Natural killer cell (primary cell): ENCODE data around the gene PEX12. TPM values are rescaled to one million over a fixed set of nuclear protein-coding genes. Genes with fewer than 3 reads are reported as not detected.

ENCODE experiments used
- ATAC-seq, 3 donors: fragments of 150-1000 bp in 2 of 3; fragments of 200-7000 bp in 1 of 3; cut with Tn5 transposase; 1 replicate in 1 of 3; 2 replicates in 2 of 3; pipeline ENCODE4 v1.10.0; 2021; ENCODE audit warnings: mild to moderate bottlenecking in 2 of 3, moderate library complexity in 2 of 3
- DNase-seq, 2 donors: peaks; one replicate each; pipeline versions ENCODE4 v3.0.0 to v3.0.0-alpha.2; 2013 to 2021; ENCODE audit warnings: mixed read lengths in 1 of 2
- H3K27ac ChIP-seq: one replicate; pipeline ENCODE4 v1.5.1; 2013; ENCODE audit warnings: mild to moderate bottlenecking, low read length
- H3K27me3 ChIP-seq: one replicate; pipeline ENCODE4 v1.6.1; 2013; ENCODE audit warnings: low read length; ENCODE audit not compliant: control insufficient read depth, insufficient read depth
- H3K36me3 ChIP-seq: one replicate; pipeline ENCODE4 v1.6.1; 2013; ENCODE audit warnings: low read length; ENCODE audit not compliant: control insufficient read depth, insufficient read depth
- H3K4me1 ChIP-seq: one replicate; pipeline ENCODE4 v1.6.1; 2013; ENCODE audit warnings: low read length; ENCODE audit not compliant: control insufficient read depth, insufficient read depth
- H3K4me3 ChIP-seq: one replicate; pipeline ENCODE4 v1.5.1; 2013; ENCODE audit warnings: low read length
- H3K9me3 ChIP-seq: one replicate; pipeline ENCODE4 v1.6.1; 2013; ENCODE audit warnings: low read length; ENCODE audit not compliant: control insufficient read depth, insufficient read depth
- H3K27ac Mint-ChIP-seq, 2 donors: one replicate each; pipeline ENCODE4 v1.8.0; 2022; ENCODE audit warnings: mild to moderate bottlenecking in 2 of 2, mixed read lengths in 2 of 2, moderate library complexity in 1 of 2
- H3K27me3 Mint-ChIP-seq, 2 donors: one replicate each; pipeline ENCODE4 v1.8.0; 2022; ENCODE audit warnings: low read depth in 2 of 2, mixed read lengths in 2 of 2
- H3K36me3 Mint-ChIP-seq: one replicate; pipeline ENCODE4 v1.8.0; 2022; ENCODE audit warnings: mixed read lengths
- H3K4me1 Mint-ChIP-seq, 2 donors: one replicate each; pipeline ENCODE4 v1.8.0; 2022; ENCODE audit warnings: mixed read lengths in 2 of 2
- H3K4me3 Mint-ChIP-seq: one replicate; pipeline ENCODE4 v1.8.0; 2022; ENCODE audit warnings: mild to moderate bottlenecking, moderate library complexity, mixed read lengths
- H3K9me3 Mint-ChIP-seq, 2 donors: one replicate each; pipeline ENCODE4 v1.8.0; 2022; ENCODE audit warnings: mixed read lengths in 2 of 2
- WGBS: methylation state at CpG from one replicate; pipeline ENCODE4 v1.1.7; 2013; ENCODE audit warnings: missing lambda C conversion rate; ENCODE audit not compliant: insufficient coverage; 5-methylcytosine and 5-hydroxymethylcytosine counted together
- intact Hi-C: fragments of 100-400 bp; cut with micrococcal nuclease; formaldehyde crosslinking; loops from one replicate; pipeline ENCODE4 v1.14.2; 2022
- total RNA-seq, 4 donors: library from RNA; stranded (reverse); fragments of 120-200 nt in 1 of 4; gene quantifications; one replicate each; pipeline versions ENCODE4 v1.2.3 to v1.2.4, GENCODE V29; 2013 to 2022
- TF ChIP-seq, protein P1 (sequence below): fragments of 200-600 bp; IDR thresholded peaks from one replicate; pipeline ENCODE4 v1.8.0; 2022; ENCODE audit warnings: antibody characterized with exemption

Gene PEX12
- total RNA-seq, 3 donors from 2014 or later (not counting 1 experiment from before 2014, with no cell fraction given), result 2.5 to 3.0 (median 2.9) TPM

DNA sequence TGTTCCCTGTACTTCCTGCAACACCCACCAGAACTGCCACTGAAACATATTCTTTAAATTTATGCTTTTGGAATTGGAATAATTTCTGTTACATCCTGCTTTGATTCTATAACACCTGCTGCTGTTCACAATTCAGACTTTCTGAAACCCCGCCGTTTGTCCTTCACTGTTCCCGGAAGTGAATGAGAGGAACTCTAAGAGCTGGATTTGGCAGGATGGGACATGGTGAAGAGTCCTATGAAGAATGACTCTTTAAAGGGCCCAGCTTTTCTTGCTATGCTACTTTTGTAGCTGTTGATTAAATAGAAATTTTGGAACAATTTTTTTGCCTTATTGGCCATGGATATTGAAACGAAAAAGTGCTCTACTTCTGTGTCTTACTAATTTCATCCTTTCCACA, 17.7 kb upstream of the PEX12 start:
- Histone ChIP-seq H3K27me3 (no peaks in the 10 kb centered on the region), H3K4me3 (no peak overlapping the region), H3K36me3 (peaks cover 62% of the 10 kb centered on the region), H3K4me1 (no peaks in the 10 kb centered on the region), H3K9me3 (no peaks in the 10 kb centered on the region), H3K27ac (no peak overlapping the region)
- intact Hi-C loops, result no loop called here
- Mint-ChIP-seq H3K36me3 (peaks cover 33% of the 10 kb centered on the region), H3K27me3 (no peaks in the 10 kb centered on the region), H3K4me3 (no peak overlapping the region), H3K9me3 (no peaks in the 10 kb centered on the region), H3K4me1 (peaks cover 0 to 4% of the 10 kb centered on the region in 2 donors), H3K27ac (peak overlapping the region in 1 of 2 donors; percentile 1)
- WGBS, result 100% methylated on average over 3 of the region's 4 CpGs
- TF ChIP-seq, protein P1, sequence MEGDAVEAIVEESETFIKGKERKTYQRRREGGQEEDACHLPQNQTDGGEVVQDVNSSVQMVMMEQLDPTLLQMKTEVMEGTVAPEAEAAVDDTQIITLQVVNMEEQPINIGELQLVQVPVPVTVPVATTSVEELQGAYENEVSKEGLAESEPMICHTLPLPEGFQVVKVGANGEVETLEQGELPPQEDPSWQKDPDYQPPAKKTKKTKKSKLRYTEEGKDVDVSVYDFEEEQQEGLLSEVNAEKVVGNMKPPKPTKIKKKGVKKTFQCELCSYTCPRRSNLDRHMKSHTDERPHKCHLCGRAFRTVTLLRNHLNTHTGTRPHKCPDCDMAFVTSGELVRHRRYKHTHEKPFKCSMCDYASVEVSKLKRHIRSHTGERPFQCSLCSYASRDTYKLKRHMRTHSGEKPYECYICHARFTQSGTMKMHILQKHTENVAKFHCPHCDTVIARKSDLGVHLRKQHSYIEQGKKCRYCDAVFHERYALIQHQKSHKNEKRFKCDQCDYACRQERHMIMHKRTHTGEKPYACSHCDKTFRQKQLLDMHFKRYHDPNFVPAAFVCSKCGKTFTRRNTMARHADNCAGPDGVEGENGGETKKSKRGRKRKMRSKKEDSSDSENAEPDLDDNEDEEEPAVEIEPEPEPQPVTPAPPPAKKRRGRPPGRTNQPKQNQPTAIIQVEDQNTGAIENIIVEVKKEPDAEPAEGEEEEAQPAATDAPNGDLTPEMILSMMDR, result no peak
- DNase-seq, result no peak
- ATAC-seq, result no peak

DNA sequence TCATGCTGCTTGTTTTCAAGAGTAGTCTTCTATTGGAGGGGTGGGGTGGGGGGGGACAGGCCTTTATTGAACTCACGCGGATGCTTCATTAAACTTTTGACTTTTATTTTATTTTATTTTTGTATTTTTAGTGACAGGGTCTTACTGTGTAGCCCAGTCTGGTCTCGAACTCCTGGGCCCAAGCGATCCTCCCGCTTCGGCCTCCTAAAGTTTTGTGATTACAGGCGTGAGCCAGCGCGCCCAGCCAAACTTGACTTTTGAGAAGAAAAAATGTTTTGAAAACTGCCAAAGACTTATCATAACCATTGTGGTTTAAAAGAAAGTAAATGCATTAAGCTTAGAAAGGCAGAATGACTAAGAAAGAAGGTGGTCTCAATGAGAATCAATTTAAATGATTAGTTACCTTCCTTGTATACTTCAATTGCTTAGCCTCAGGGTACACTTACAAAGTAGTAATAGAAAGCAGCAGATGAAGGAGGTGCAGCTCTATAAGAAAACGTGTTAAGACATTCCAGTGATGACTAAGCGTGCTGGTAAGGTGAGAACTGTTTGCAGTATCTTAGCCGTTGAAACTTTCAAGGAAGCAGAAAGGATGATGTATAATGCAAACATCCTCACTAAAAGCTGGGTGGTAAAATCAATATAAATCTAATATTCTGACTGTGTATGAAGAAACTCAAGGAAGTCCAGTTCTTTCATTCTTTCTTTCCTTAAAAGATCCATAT, 10.0 kb upstream of the PEX12 start:
- H3K27me3 Mint-ChIP-seq, result peaks cover 0 to 9% of the 10 kb centered on the region in 2 donors
- no peaks in the 10 kb centered on the region for H3K27me3 ChIP-seq
- peaks cover 28 to 33% of the 10 kb centered on the region in 2 donors for H3K4me1 Mint-ChIP-seq
- H3K4me1 ChIP-seq, result peaks cover 13% of the 10 kb centered on the region
- peak overlapping the region; percentile 70 for H3K4me3 ChIP-seq
- intact Hi-C loops, result loop anchor here (5.0 to 10.0 kb wide), 3 partner anchors 64 to 954 kb away; partner anchors contain the start of genes GGNBP2 and SLFN12
- peak overlapping the region; percentile 94 for H3K4me3 Mint-ChIP-seq
- H3K27ac ChIP-seq, result peak overlapping the region; percentile 23
- H3K27ac Mint-ChIP-seq, result peak overlapping the region; percentile 94 to 100
- peaks cover 3% of the 10 kb centered on the region for H3K36me3 ChIP-seq
- H3K36me3 Mint-ChIP-seq, result no peaks in the 10 kb centered on the region
- TF ChIP-seq, protein P1, result no peak
- WGBS, result 71% methylated on average over 9 of the region's 12 CpGs
- no peaks in the 10 kb centered on the region for H3K9me3 Mint-ChIP-seq
- ATAC-seq (peak in 1 of 3 donors; percentile 20), DNase-seq (peak in 1 of 2 donors; percentile 42)
- H3K9me3 ChIP-seq, result no peaks in the 10 kb centered on the region

GRCh38 chr17:35587074-35587961, 8.9 kb upstream of the PEX12 start, which contains the start of gene AP2B1:
Gene AP2B1 (plus strand): TSS chr17:35587322. CDS start chr17:35594031, 6,709 bp downstream.
- H3K9me3 Mint-ChIP-seq, result no peaks in the 10 kb centered on the region
- peaks cover 0 to 9% of the 10 kb centered on the region in 2 donors for H3K27me3 Mint-ChIP-seq

More at GRCh38 chr17:35587074-35587961, 8.9 kb upstream of the PEX12 start, which contains the start of gene AP2B1:
- DNase-seq, result peak; percentile 99
- ATAC-seq, result peak; percentile 94 to 98 (median 98)
- Histone ChIP-seq H3K36me3 (no peaks in the 10 kb centered on the region), H3K4me1 (peaks cover 13% of the 10 kb centered on the region), H3K9me3 (no peaks in the 10 kb centered on the region), H3K4me3 (peak within 1 kb of the TSS; percentile 70), H3K27me3 (no peaks in the 10 kb centered on the region), H3K27ac (peak within 1 kb of the TSS; percentile 88)
- under 1% methylated on average over 50 of the region's 50 CpGs for WGBS
- TF ChIP-seq, protein P1, result no peak
- Mint-ChIP-seq H3K27ac (peak within 1 kb of the TSS; percentile 94 to 100), H3K4me1 (peaks cover 28 to 33% of the 10 kb centered on the region in 2 donors), H3K4me3 (peak within 1 kb of the TSS; percentile 94), H3K36me3 (no peaks in the 10 kb centered on the region)
- intact Hi-C loops, result loop anchor here (1.0 to 10.0 kb wide), 5 partner anchors 9 to 955 kb away; partner anchors contain the start of genes GGNBP2, PEX12 and SLFN12
